Esophagus (tissue), 2 donors: ENCODE data around the gene DHX30. TPM values are rescaled to one million over a fixed set of nuclear protein-coding genes. Genes with fewer than 3 reads are reported as not detected.

Experiments
- H3K27ac ChIP-seq, 2 donors: one replicate each; pipeline ENCODE4 v1.5.1; 2013; ENCODE audit warnings: low read depth in 2 of 2, mild to moderate bottlenecking in 2 of 2, inconsistent platforms in 1 of 2, low read length in 1 of 2, moderate library complexity in 1 of 2
- H3K27me3 ChIP-seq, 2 donors: one replicate each; pipeline ENCODE4 v1.6.1; 2013; ENCODE audit warnings: low read length in 2 of 2, control low read depth in 1 of 2, mild to moderate bottlenecking in 1 of 2; ENCODE audit not compliant: insufficient read depth in 2 of 2, control insufficient read depth in 1 of 2
- H3K36me3 ChIP-seq, 2 donors: one replicate each; pipeline ENCODE4 v1.6.1; 2013; ENCODE audit warnings: low read length in 1 of 2; ENCODE audit not compliant: control insufficient read depth in 2 of 2, insufficient read depth in 2 of 2
- H3K4me1 ChIP-seq, 2 donors: one replicate each; pipeline ENCODE4 v1.6.1; 2013; ENCODE audit warnings: low read length in 1 of 2; ENCODE audit not compliant: control insufficient read depth in 2 of 2, insufficient read depth in 2 of 2
- H3K4me3 ChIP-seq, 2 donors: one replicate each; pipeline ENCODE4 v1.5.1; 2013; ENCODE audit warnings: low read length in 2 of 2, mild to moderate bottlenecking in 2 of 2, low read depth in 1 of 2, moderate library complexity in 1 of 2
- H3K9me3 ChIP-seq, 2 donors: one replicate each; pipeline ENCODE4 v1.6.1; 2013; ENCODE audit warnings: mild to moderate bottlenecking in 2 of 2, low read depth in 1 of 2, low read length in 1 of 2, moderate library complexity in 1 of 2; ENCODE audit not compliant: control insufficient read depth in 2 of 2, insufficient read depth in 1 of 2
- WGBS, 2 donors: extraction: QIAGEN DNeasy Blood & Tissue Kit; methylation state at CpG; one replicate each; pipeline ENCODE4 v1.1.7; 2013; 5-methylcytosine and 5-hydroxymethylcytosine counted together
- polyA plus RNA-seq, 2 donors: library from polyadenylated mRNA; stranded (reverse); fragments of 200-250 nt; gene quantifications; one replicate each; pipeline ENCODE4 v1.2.3, GENCODE V29; 2013
- donor health status: healthy with polysubstance abuse.
- donor health status: Bipolar disorder and iron deficiency.

DHX30 gene
- polyA plus RNA-seq, 2 donors, result 26.6 to 32.7 TPM

GRCh38 chr3:47859956-47860605 lies 57.1 kb downstream of the DHX30 start:
- peaks cover 4 to 36% of the 10 kb centered on the region in 2 donors for H3K36me3 ChIP-seq
- no peaks in the 10 kb centered on the region for H3K27me3 ChIP-seq
- H3K9me3 ChIP-seq, result no peaks in the 10 kb centered on the region
- H3K27ac ChIP-seq, result no peak overlapping the region
- no peak overlapping the region for H3K4me3 ChIP-seq
- 96 to 97% methylated on average over 4 of the region's 4 CpGs for WGBS, 2 donors
- H3K4me1 ChIP-seq, result no peaks in the 10 kb centered on the region

GRCh38 chr3:47863391-47864128 lies 60.6 kb downstream of the DHX30 start:
- no peaks in the 10 kb centered on the region for H3K9me3 ChIP-seq
- H3K4me1 ChIP-seq, result no peaks in the 10 kb centered on the region
- WGBS, 2 donors, result 90 to 95% methylated on average over 12 of the region's 12 CpGs
- peaks cover 14 to 40% of the 10 kb centered on the region in 2 donors for H3K36me3 ChIP-seq
- H3K27ac ChIP-seq, result no peak overlapping the region
- H3K4me3 ChIP-seq, result no peak overlapping the region
- H3K27me3 ChIP-seq, result no peaks in the 10 kb centered on the region

- Histone ChIP-seq H3K27me3 (no peaks in the 10 kb centered on the region), H3K27ac (no peak overlapping the region), H3K4me3 (no peak overlapping the region), H3K9me3 (no peaks in the 10 kb centered on the region), H3K4me1 (no peaks in the 10 kb centered on the region), H3K36me3 (peaks cover 22 to 46% of the 10 kb centered on the region in 2 donors)
- WGBS, 2 donors, result 54 to 57% methylated on average over 3 of the region's 3 CpGs
Observed at GRCh38 chr3:47865192-47865591, 62.3 kb downstream of the DHX30 start.

GRCh38 chr3:47867451-47868044 lies 64.6 kb downstream of the DHX30 start:
- Histone ChIP-seq H3K27ac (no peak overlapping the region), H3K9me3 (no peaks in the 10 kb centered on the region), H3K4me1 (no peaks in the 10 kb centered on the region), H3K36me3 (peaks cover 28 to 56% of the 10 kb centered on the region in 2 donors), H3K27me3 (no peaks in the 10 kb centered on the region), H3K4me3 (no peak overlapping the region)
- 91 to 93% methylated on average over 8 of the region's 8 CpGs for WGBS, 2 donors

GRCh38 chr3:47868306-47868705 lies 65.4 kb downstream of the DHX30 start:
- 94 to 95% methylated on average over 2 of the region's 2 CpGs for WGBS, 2 donors
- no peak overlapping the region for H3K27ac ChIP-seq
- no peaks in the 10 kb centered on the region for H3K9me3 ChIP-seq
- no peak overlapping the region for H3K4me3 ChIP-seq
- H3K27me3 ChIP-seq, result no peaks in the 10 kb centered on the region
- peaks cover 28 to 55% of the 10 kb centered on the region in 2 donors for H3K36me3 ChIP-seq
- no peaks in the 10 kb centered on the region for H3K4me1 ChIP-seq

- H3K27me3 ChIP-seq, result no peaks in the 10 kb centered on the region
- no peak overlapping the region for H3K4me3 ChIP-seq
- H3K36me3 ChIP-seq, result peaks cover 28 to 47% of the 10 kb centered on the region in 2 donors
- H3K27ac ChIP-seq, result no peak overlapping the region
- no peaks in the 10 kb centered on the region for H3K4me1 ChIP-seq
- 90 to 99% methylated on average over 3 of the region's 3 CpGs for WGBS, 2 donors
- no peaks in the 10 kb centered on the region for H3K9me3 ChIP-seq
Observed at GRCh38 chr3:47870156-47870555, 67.2 kb downstream of the DHX30 start.

GRCh38 chr3:47870702-47871260 lies 67.8 kb downstream of the DHX30 start:
- H3K27me3 ChIP-seq, result no peaks in the 10 kb centered on the region
- H3K4me1 ChIP-seq, result peaks cover 0 to 4% of the 10 kb centered on the region in 2 donors
- H3K4me3 ChIP-seq, result no peak overlapping the region
- H3K36me3 ChIP-seq, result peaks cover 33 to 41% of the 10 kb centered on the region in 2 donors
- H3K27ac ChIP-seq, result no peak overlapping the region
- 95 to 96% methylated on average over 12 of the region's 12 CpGs for WGBS, 2 donors
- no peaks in the 10 kb centered on the region for H3K9me3 ChIP-seq

- Histone ChIP-seq H3K36me3 (peaks cover 33 to 41% of the 10 kb centered on the region in 2 donors), H3K27ac (no peak overlapping the region), H3K9me3 (no peaks in the 10 kb centered on the region), H3K4me3 (no peak overlapping the region), H3K4me1 (peaks cover 0 to 4% of the 10 kb centered on the region in 2 donors), H3K27me3 (no peaks in the 10 kb centered on the region)
- 78 to 89% methylated on average over 2 of the region's 2 CpGs for WGBS, 2 donors
Observed at GRCh38 chr3:47871389-47871788, 68.5 kb downstream of the DHX30 start.

GRCh38 chr3:47872916-47873315 lies 70.0 kb downstream of the DHX30 start:
- 89% methylated on average over 4 of the region's 4 CpGs for WGBS, 2 donors

More at GRCh38 chr3:47872916-47873315, 70.0 kb downstream of the DHX30 start:
- Histone ChIP-seq H3K4me3 (no peak overlapping the region), H3K36me3 (peaks cover 26 to 29% of the 10 kb centered on the region in 2 donors), H3K27me3 (no peaks in the 10 kb centered on the region), H3K9me3 (no peaks in the 10 kb centered on the region), H3K4me1 (peaks cover 0 to 4% of the 10 kb centered on the region in 2 donors), H3K27ac (no peak overlapping the region)
